A549 (cell line): Measurements from ENCODE around the gene GALR3. TPM values are rescaled to one million over a fixed set of nuclear protein-coding genes. Genes with fewer than 3 reads are reported as not detected.

ENCODE experiments used
- ATAC-seq, 2 experiments: fragments of 200-7000 bp in 1 of 2; fragments of >200 bp in 1 of 2; cut with Nextera tagmentation in 1 of 2; cut with Tn5 transposase in 1 of 2; 3 replicates each; pipeline versions ENCODE4 v1.8.0 to v1.9.1; 2018 to 2020; ENCODE audit warnings: mild to moderate bottlenecking in 1 of 2, moderate library complexity in 1 of 2
- CTCF ChIA-PET: fragments of 300-600 bp; sonication (Branson Sonifier 250); formaldehyde crosslinking; extraction: SDS; loops from one replicate; lab custom pipeline; 2021; ENCODE audit warnings: antibody characterized with exemption, inconsistent platforms; lab: Yijun Ruan, JAX
- POLR2A ChIA-PET: fragments of 350-600 bp; formaldehyde crosslinking; extraction: SDS; loops from one replicate; lab custom pipeline; 2021; ENCODE audit warnings: antibody characterized with exemption, inconsistent platforms; lab: Yijun Ruan, JAX
- DNase-seq, 2 experiments: peaks; one replicate each; pipeline versions ENCODE4 v3.0.0 to v3.0.0-alpha.2; 2011 to 2016; ENCODE audit warnings: low read depth in 1 of 2, low spot score in 1 of 2
- FAIRE-seq: peaks from 2 replicates; lab custom pipeline; 2011; peaks lifted over from hg19 to GRCh38; lab: Jason Lieb, UNC
- H3K27ac ChIP-seq, 2 experiments: fragments of >200 bp; sonication (Bioruptor Twin); formaldehyde crosslinking; 3 replicates each; pipeline ENCODE4 v1.5.1; 2016 to 2017
- H3K4me1 ChIP-seq: fragments of >200 bp; sonication (Bioruptor Twin); formaldehyde crosslinking; 3 replicates; pipeline ENCODE4 v1.6.1; 2016
- H3K4me2 ChIP-seq: fragments of >200 bp; sonication (Bioruptor Twin); formaldehyde crosslinking; 3 replicates; pipeline ENCODE4 v1.6.1; 2016
- H3K4me3 ChIP-seq: fragments of >200 bp; sonication (Bioruptor Twin); formaldehyde crosslinking; 3 replicates; pipeline ENCODE4 v1.5.1; 2016
- H3K9me3 ChIP-seq: fragments of >200 bp; sonication (Bioruptor Twin); formaldehyde crosslinking; 3 replicates; pipeline ENCODE4 v1.6.1; 2016
- BHLHE40 ChIP-seq: IDR thresholded peaks from 2 replicates; pipeline ENCODE4 v1.6.1; 2012; ENCODE audit warnings: low read depth, low read length, inconsistent platforms
- CBX2 ChIP-seq: fragments of 200-600 bp; sonication (generic); IDR thresholded peaks from 2 replicates; pipeline ENCODE4 v1.6.1; 2016; ENCODE audit warnings: low read depth, mild to moderate bottlenecking, borderline replicate concordance
- CHD4 ChIP-seq: fragments of 200-600 bp; sonication (generic); IDR thresholded peaks from 2 replicates; pipeline ENCODE4 v1.6.1; 2016; ENCODE audit warnings: antibody characterized with exemption, mild to moderate bottlenecking, borderline replicate concordance
- EHF ChIP-seq: fragments of 250-450 bp; sonication (Bioruptor Pico); IDR thresholded peaks from 2 replicates; pipeline ENCODE4 v1.5.0; 2020; ENCODE audit warnings: mild to moderate bottlenecking
- EHMT2 ChIP-seq: fragments of 200-600 bp; sonication (generic); IDR thresholded peaks from 2 replicates; pipeline ENCODE4 v1.6.1; 2016; ENCODE audit warnings: antibody characterized with exemption, low read depth, mild to moderate bottlenecking, moderate library complexity
- ESRRA ChIP-seq: fragments of 150-350 bp; IDR thresholded peaks from 2 replicates; pipeline ENCODE4 v1.6.1; 2014; ENCODE audit warnings: mild to moderate bottlenecking, low read length, borderline replicate concordance
- FOSL2 ChIP-seq, 2 experiments: fragments of 450-650 bp in 1 of 2; fragments of >200 bp in 1 of 2; sonication (Bioruptor Twin) in 1 of 2; formaldehyde crosslinking; IDR thresholded peaks; 2 replicates each; pipeline versions ENCODE4 v1.5.0 to v1.6.1; 2016 to 2020; ENCODE audit warnings: mild to moderate bottlenecking in 1 of 2, moderate library complexity in 1 of 2
- HEYL ChIP-seq: fragments of 250-450 bp; sonication (Bioruptor Pico); IDR thresholded peaks from 2 replicates; pipeline ENCODE4 v1.8.0; 2021; ENCODE audit warnings: mild to moderate bottlenecking, moderate library complexity
- HMGXB4 ChIP-seq: fragments of 250-450 bp; sonication (Bioruptor Pico); IDR thresholded peaks from 2 replicates; pipeline ENCODE4 v1.5.0; 2021; ENCODE audit warnings: mild to moderate bottlenecking, moderate library complexity, borderline replicate concordance
- KDM5A ChIP-seq: fragments of 200-600 bp; sonication (generic); IDR thresholded peaks from 2 replicates; pipeline ENCODE4 v1.6.1; 2016; ENCODE audit warnings: antibody characterized with exemption, mild to moderate bottlenecking
- MAX ChIP-seq: IDR thresholded peaks from 2 replicates; pipeline ENCODE4 v1.6.1; 2012
- MAZ ChIP-seq: fragments of 150-350 bp; IDR thresholded peaks from 2 replicates; pipeline ENCODE4 v1.6.1; 2014; ENCODE audit warnings: antibody characterized with exemption, low read depth, low read length, borderline replicate concordance
- MYC ChIP-seq: IDR thresholded peaks from 2 replicates; pipeline ENCODE4 v1.6.1; 2012; ENCODE audit warnings: mild to moderate bottlenecking, inconsistent platforms, low read length, improper control_type of control experiment, borderline replicate concordance
- NFE2L2 ChIP-seq: fragments of 150-350 bp; conservative IDR thresholded peaks from 2 replicates; pipeline ENCODE4 v1.6.1; 2014; ENCODE audit warnings: low read length
- POLR2A ChIP-seq: IDR thresholded peaks from 2 replicates; pipeline ENCODE4 v1.6.1; 2012; ENCODE audit warnings: mild to moderate bottlenecking, low read length
- RARB ChIP-seq: fragments of 250-450 bp; sonication (Bioruptor Pico); IDR thresholded peaks from 2 replicates; pipeline ENCODE4 v1.8.0; 2021; ENCODE audit warnings: mild to moderate bottlenecking, moderate library complexity
- RCOR1 ChIP-seq: fragments of 150-350 bp; IDR thresholded peaks from 2 replicates; pipeline ENCODE4 v1.6.1; 2014; ENCODE audit warnings: antibody characterized with exemption, low read length, low read depth
- RNF2 ChIP-seq: fragments of 200-600 bp; sonication (generic); IDR thresholded peaks from 2 replicates; pipeline ENCODE4 v1.6.1; 2016; ENCODE audit warnings: low read depth, mild to moderate bottlenecking, antibody characterized with exemption, moderate library complexity, borderline replicate concordance
- TP53 ChIP-seq: fragments of 250-450 bp; sonication (Bioruptor Pico); IDR thresholded peaks from 2 replicates; pipeline ENCODE4 v1.5.0; 2021; ENCODE audit warnings: mild to moderate bottlenecking, moderate library complexity
- USF2 ChIP-seq: fragments of 450-650 bp; IDR thresholded peaks from 2 replicates; pipeline ENCODE4 v1.6.1; 2014; ENCODE audit warnings: antibody characterized with exemption
- ZSCAN20 ChIP-seq: fragments of 250-450 bp; sonication (Bioruptor Pico); IDR thresholded peaks from 2 replicates; pipeline ENCODE4 v1.8.0; 2022; ENCODE audit warnings: mild to moderate bottlenecking, moderate library complexity
- WGBS: methylation state at CpG from one replicate; pipeline ENCODE4 v1.1.6; 2017; ENCODE audit errors: missing lambda C conversion rate; 5-methylcytosine and 5-hydroxymethylcytosine counted together
- polyA plus RNA-seq, 4 experiments: library from polyadenylated mRNA; depleted of rRNA in 3 of 4; stranded (reverse); fragments of >200 nt; fragmentation: RNase III in 1 of 4; extraction: RNeasy Plus Mini Kit Qiagen cat#74134 plus additional on column Dnase treatment in 1 of 4; gene quantifications; 2 replicates in 3 of 4; 3 replicates in 1 of 4; pipeline ENCODE4 v1.2.3, GENCODE V29; 2011 to 2017

The GALR3 gene
- polyA plus RNA-seq, 2 of the 4 experiments (the other 2 are of a cell fraction), result not detected

- TF ChIP-seq USF2 (no peak), POLR2A (no peak), TP53 (CRISPR knock-in tag) (no peak)
- TF ChIP-seq, all 56 proteins: peak for 0
These were observed 10.1 kb upstream of the GALR3 start (continued) for GRCh38 chr22:37812869-37813678.

GRCh38 chr22:37815593-37815992 is 7.6 kb upstream of the GALR3 start:
- 83% methylated on average over 12 of the region's 12 CpGs for WGBS
- ChIA-PET POLR2A (no interaction called here), CTCF (interaction anchor here (0.6 to 6.0 kb wide), 7 partner anchors 20 to 609 kb away, joined by 3 to 112 read pairs (median 3); no protein-coding TSS in a partner anchor)
- Histone ChIP-seq H3K4me1 (peaks cover 4% of the 10 kb centered on the region; the same call in 1 of the 3 replicates), H3K4me3 (no peak overlapping the region), H3K27ac (no peak overlapping the region), H3K4me2 (no peak overlapping the region), H3K9me3 (no peaks in the 10 kb centered on the region)
- TF ChIP-seq MAZ (no peak), MYC (no peak), USF2 (no peak), RCOR1 (no peak), RNF2 (no peak), FOSL2 (IDR thresholded peaks at IDR 0.05) (no peak), FOSL2 (CRISPR knock-in tag; IDR thresholded peaks at IDR 0.05) (no peak), MAX (no peak), TP53 (CRISPR knock-in tag) (no peak), HMGXB4 (CRISPR knock-in tag) (no peak), CBX2 (no peak), ESRRA (no peak), KDM5A (no peak), RARB (no peak), HEYL (CRISPR knock-in tag) (no peak), EHMT2 (no peak), EHF (CRISPR knock-in tag) (no peak), ZSCAN20 (CRISPR knock-in tag) (no peak), CHD4 (no peak), NFE2L2 (no peak), BHLHE40 (no peak)
- FAIRE-seq (no peak), ATAC-seq (no peak), DNase-seq (no peak)
